ELF-1 (cell line): ENCODE results near the gene CYB561D1.

Source experiments
- DNase-seq: peaks from one replicate; pipeline ENCODE4 v3.0.0-alpha.2; 2016; ENCODE audit warnings: low read depth, low spot score

The CYB561D1 gene

GRCh38 chr1:109481646-109482045 is 12.2 kb upstream of the CYB561D1 start:
- DNase-seq = no peak

GRCh38 chr1:109482242-109482641 is 11.7 kb upstream of the CYB561D1 start:
- DNase-seq = no peak

- DNase-seq = peak; percentile 80
These were observed 10.9 kb upstream of the CYB561D1 start for GRCh38 chr1:109482791-109483671.

GRCh38 chr1:109483672-109484518 is 10.0 kb upstream of the CYB561D1 start, which contains the start of gene ATXN7L2:
TSS of gene ATXN7L2 (plus strand) at chr1:109483905. CDS start at chr1:109483954, 49 bp downstream.
- DNase-seq = peak; percentile 81

- DNase-seq = no peak
These were observed 9.3 kb upstream of the CYB561D1 start for GRCh38 chr1:109484519-109484975.

GRCh38 chr1:109485001-109485400 is 8.9 kb upstream of the CYB561D1 start:
- no peak for DNase-seq

GRCh38 chr1:109487261-109487660 is 6.6 kb upstream of the CYB561D1 start:
- no peak for DNase-seq

GRCh38 chr1:109488201-109488600 is 5.7 kb upstream of the CYB561D1 start:
- DNase-seq = no peak

GRCh38 chr1:109488696-109489095 is 5.2 kb upstream of the CYB561D1 start:
- DNase-seq = no peak

GRCh38 chr1:109490029-109490933 is 3.6 kb upstream of the CYB561D1 start:
- DNase-seq = peak; percentile 70

GRCh38 chr1:109490934-109491302 is 3.0 kb upstream of the CYB561D1 start:
- no peak for DNase-seq

GRCh38 chr1:109491372-109491771 is 2.5 kb upstream of the CYB561D1 start:
- no peak for DNase-seq

- no peak for DNase-seq
These were observed 1.1 kb upstream of the CYB561D1 start for GRCh38 chr1:109492779-109493178.

GRCh38 chr1:109493227-109493626 is 667 bp upstream of the CYB561D1 start:
- DNase-seq = no peak

- DNase-seq = no peak
These were observed 1.8 kb downstream of the CYB561D1 start for GRCh38 chr1:109495738-109496137.

- DNase-seq = peak; percentile 38
These were observed 3.7 kb downstream of the CYB561D1 start for GRCh38 chr1:109497449-109498160.

- peak; percentile 80 for DNase-seq
These were observed 4.4 kb downstream of the CYB561D1 start for GRCh38 chr1:109498161-109498801.

- no peak for DNase-seq
These were observed 5.2 kb downstream of the CYB561D1 start for GRCh38 chr1:109499081-109499480.

- peak; percentile 60 for DNase-seq
These were observed 6.0 kb downstream of the CYB561D1 start for GRCh38 chr1:109499661-109500536.
